HL-60 (cell line): Measurements from ENCODE around the gene SPATS2L.

Source experiments
- DNase-seq, 2 experiments: peaks; one replicate each; pipeline ENCODE4 v3.0.0-alpha.2; 2010 to 2020; ENCODE audit warnings: low read depth in 1 of 2, low spot score in 1 of 2
- H3K27ac ChIP-seq: fragments of 250-450 bp; sonication (Bioruptor Pico); replicated peaks from 2 replicates; pipeline ENCODE4 v1.5.1; 2020; ENCODE audit warnings: mild to moderate bottlenecking, moderate library complexity
- H3K27me3 ChIP-seq: fragments of 250-450 bp; sonication (Bioruptor Pico); 2 replicates; pipeline ENCODE4 v1.5.1; 2021; ENCODE audit warnings: mild to moderate bottlenecking, moderate library complexity; ENCODE audit not compliant: insufficient read depth, poor library complexity, severe bottlenecking
- H3K4me3 ChIP-seq: replicated peaks from 2 replicates; pipeline ENCODE4 v1.5.1; 2011; ENCODE audit warnings: mild to moderate bottlenecking, control low read depth, low read length; ENCODE audit not compliant: insufficient read depth
- CTCF ChIP-seq: IDR thresholded peaks from one replicate; pipeline ENCODE4 v1.5.1; 2011; ENCODE audit warnings: low read length, control low read depth, inconsistent platforms; ENCODE audit not compliant: insufficient read depth
- GABPA ChIP-seq: IDR thresholded peaks from 2 replicates; pipeline ENCODE4 v1.6.1; 2012; ENCODE audit warnings: low read depth
- POLR2AphosphoS5 ChIP-seq: IDR thresholded peaks from 2 replicates; pipeline ENCODE4 v1.6.1; 2012; ENCODE audit warnings: low read depth
- REST ChIP-seq: IDR thresholded peaks from 2 replicates; pipeline ENCODE4 v1.6.1; 2012; ENCODE audit warnings: low read depth; ENCODE audit not compliant: insufficient replicate concordance
- SPI1 ChIP-seq: IDR thresholded peaks from 2 replicates; pipeline ENCODE4 v1.6.1; 2012; ENCODE audit warnings: low read depth, mild to moderate bottlenecking, borderline replicate concordance

Gene SPATS2L

GRCh38 chr2:200348897-200349563, 42.5 kb downstream of the SPATS2L start:
- no peak overlapping the region for H3K4me3 ChIP-seq
- no peak for TF ChIP-seq POLR2AphosphoS5
- TF ChIP-seq CTCF, result no peak
- TF ChIP-seq GABPA, result no peak
- TF ChIP-seq SPI1, result no peak
- no peak for TF ChIP-seq REST
- peaks cover 2% of the 10 kb centered on the region for H3K27me3 ChIP-seq
- H3K27ac ChIP-seq, result no peak overlapping the region
- no peak for DNase-seq

- no peak overlapping the region for H3K27ac ChIP-seq
- no peak overlapping the region for H3K4me3 ChIP-seq
- no peak for TF ChIP-seq CTCF
- TF ChIP-seq POLR2AphosphoS5, result no peak
- TF ChIP-seq GABPA, result no peak
- TF ChIP-seq REST, result no peak
- TF ChIP-seq SPI1, result no peak
- DNase-seq, result no peak
- H3K27me3 ChIP-seq, result peaks cover 2% of the 10 kb centered on the region
Measured at GRCh38 chr2:200349868-200350267, 43.4 kb downstream of the SPATS2L start.

GRCh38 chr2:200350850-200351285, 44.4 kb downstream of the SPATS2L start:
- Histone ChIP-seq H3K27me3 (peaks cover 2% of the 10 kb centered on the region), H3K4me3 (no peak overlapping the region), H3K27ac (no peak overlapping the region)
- DNase-seq, result no peak
- TF ChIP-seq GABPA (no peak), SPI1 (no peak), REST (no peak), CTCF (no peak), POLR2AphosphoS5 (no peak)
